ENCODE data around the gene CYP24A1. TPM values are rescaled to one million over a fixed set of nuclear protein-coding genes. Genes with fewer than 3 reads are reported as not detected.

Gene CYP24A1
- total and polyA plus RNA-seq, 2 of the 13 experiments (the other 11 are each of a cell fraction or from before 2014, with no cell fraction given): 9.4 to 32.7 TPM

GRCh38 chr20:54107600-54108325, 66.0 kb downstream of the CYP24A1 start (continued):
- peak; percentile 76; the same call in 1 of the 2 replicates for TF ChIP-seq ZNF784 (CRISPR knock-in tag; IDR thresholded peaks at IDR 0.05; ENCODE audit: borderline replicate concordance)
- TF ChIP-seq BRD4 (CRISPR knock-in tag; IDR thresholded peaks at IDR 0.05): no peak; the same call in none of the 2 replicates
- TF ChIP-seq PPARG (CRISPR knock-in tag; conservative IDR thresholded peaks at IDR 0.05): peak; percentile 84
- no peak for TF ChIP-seq SIN3B (IDR thresholded peaks at IDR 0.05; ENCODE audit: low read length)
- no peak; the same call in 1 of the 2 replicates for TF ChIP-seq ZNF225 (CRISPR knock-in tag; IDR thresholded peaks at IDR 0.05)
- no peak for TF ChIP-seq ZNF546 (CRISPR knock-in tag; conservative IDR thresholded peaks at IDR 0.05)
- no peak for TF ChIP-seq ZIK1 (CRISPR knock-in tag; IDR thresholded peaks at IDR 0.05; ENCODE audit: borderline replicate concordance, low read depth)
- TF ChIP-seq GMEB1 (CRISPR knock-in tag; IDR thresholded peaks at IDR 0.05; ENCODE audit: borderline replicate concordance): peak; percentile 76
- TF ChIP-seq SMAD3 (CRISPR knock-in tag; IDR thresholded peaks at IDR 0.05): peak; percentile 85; the same call in 1 of the 2 replicates
- peak; percentile 45 for TF ChIP-seq TFDP1 (CRISPR knock-in tag; IDR thresholded peaks at IDR 0.05; ENCODE audit: borderline replicate concordance)
- TF ChIP-seq ZNF3 (CRISPR knock-in tag; IDR thresholded peaks at IDR 0.05): peak; percentile 86; the same call in 1 of the 2 replicates
- peak; percentile 92 for TF ChIP-seq ARNTL (CRISPR knock-in tag; IDR thresholded peaks at IDR 0.05)
- no peak for TF ChIP-seq ZFAT (CRISPR knock-in tag; conservative IDR thresholded peaks at IDR 0.05)
- TF ChIP-seq SP1 (IDR thresholded peaks at IDR 0.05): no peak
- TF ChIP-seq SP1 (CRISPR knock-in tag; IDR thresholded peaks at IDR 0.05): no peak
- TF ChIP-seq POGZ (CRISPR knock-in tag; IDR thresholded peaks at IDR 0.05): peak; percentile 95
- TF ChIP-seq ISX (CRISPR knock-in tag; conservative IDR thresholded peaks at IDR 0.05): no peak
- TF ChIP-seq IKZF5 (CRISPR knock-in tag; IDR thresholded peaks at IDR 0.05): peak; percentile 93
- no peak for TF ChIP-seq ZNF24 (IDR thresholded peaks at IDR 0.05)
- TF ChIP-seq RBFOX2 (IDR thresholded peaks at IDR 0.05; ENCODE audit: low read depth, low read length): peak; percentile 73
- peak; percentile 54; the same call in 1 of the 2 replicates for TF ChIP-seq ZKSCAN1 (IDR thresholded peaks at IDR 0.05; ENCODE audit: low read length)
- TF ChIP-seq KMT2B (CRISPR knock-in tag; IDR thresholded peaks at IDR 0.05): peak; percentile 78
- TF ChIP-seq ZNF570 (CRISPR knock-in tag; IDR thresholded peaks at IDR 0.05; ENCODE audit: borderline replicate concordance): no peak
- TF ChIP-seq CENPBD1 (CRISPR knock-in tag; IDR thresholded peaks at IDR 0.05; ENCODE audit: borderline replicate concordance, low read depth): no peak
- peak; percentile 30 for TF ChIP-seq CTCF (CRISPR knock-in tag; IDR thresholded peaks at IDR 0.05)
